ENCODE data around the gene PIK3C2B. TPM values are rescaled to one million over a fixed set of nuclear protein-coding genes. Genes with fewer than 3 reads are reported as not detected.
"Not testable (repeated sequence)": the region's sequence is repeated elsewhere in the genome, so short reads cannot be mapped to it uniquely, and the experiment has no call there.

The PIK3C2B gene
- total RNA-seq, 1 donor from 2014 or later, result 151 TPM

- H3K27me3 Mint-ChIP-seq, result no peaks in the 10 kb centered on the region
- H3K36me3 Mint-ChIP-seq (ENCODE audit: low read depth), result peaks cover 32% of the 10 kb centered on the region
- H3K4me1 Mint-ChIP-seq, result peaks cover 79% of the 10 kb centered on the region
- no peak for TF ChIP-seq CTCF (IDR thresholded peaks at IDR 0.05)
- no peak for DNase-seq
- ChIA-PET CTCF (interaction anchor here (1.0 to 19.8 kb wide), 11 partner anchors 8 to 54 kb away, joined by 3 to 1006 read pairs (median 5); partner anchors contain the start of gene MDM4), POLR2A (interaction anchor here (0.8 to 10.0 kb wide), 18 partner anchors 8 to 82 kb away, joined by 3 to 413 read pairs (median 13); partner anchors contain the start of genes MDM4 and PPP1R15B)
- intact Hi-C loops (cut with micrococcal nuclease), result no loop called here
- H3K27ac Mint-ChIP-seq, result peak overlapping the region; percentile 94
- H3K4me3 Mint-ChIP-seq, result peak overlapping the region; percentile 97
- H3K9me3 Mint-ChIP-seq, result no peaks in the 10 kb centered on the region
- ATAC-seq (ENCODE audit: low read depth), result no peak
These were observed 1.2 kb downstream of the PIK3C2B start for GRCh38 chr1:204493145-204493983.

GRCh38 chr1:204491655-204492054, 3.0 kb downstream of the PIK3C2B start:
- ChIA-PET POLR2A (interaction anchor here (1.1 to 10.0 kb wide), 6 partner anchors 14 to 81 kb away, joined by 3 to 413 read pairs (median 80); partner anchors contain the start of gene MDM4), CTCF (interaction anchor here (3.8 to 19.8 kb wide), 4 partner anchors 11 to 52 kb away, joined by 20 to 1006 read pairs (median 56); no protein-coding TSS in a partner anchor)
- ATAC-seq (ENCODE audit: low read depth) (no peak), DNase-seq (no peak)
- TF ChIP-seq CTCF (IDR thresholded peaks at IDR 0.05), result no peak
- peaks cover 81% of the 10 kb centered on the region for H3K4me1 Mint-ChIP-seq
- H3K36me3 Mint-ChIP-seq (ENCODE audit: low read depth), result peaks cover 46% of the 10 kb centered on the region
- peak overlapping the region; percentile 94 for H3K27ac Mint-ChIP-seq
- no peaks in the 10 kb centered on the region for H3K27me3 Mint-ChIP-seq
- intact Hi-C loops (cut with micrococcal nuclease), result no loop called here
- H3K4me3 Mint-ChIP-seq, result peak overlapping the region; percentile 97
- H3K9me3 Mint-ChIP-seq, result peaks cover 3% of the 10 kb centered on the region

GRCh38 chr1:204487256-204487615, 7.4 kb downstream of the PIK3C2B start:
- intact Hi-C loops (cut with micrococcal nuclease), result no loop called here
- Mint-ChIP-seq H3K27ac (peak overlapping the region; percentile 50), H3K27me3 (no peaks in the 10 kb centered on the region), H3K4me3 (no peak overlapping the region), H3K36me3 (ENCODE audit: low read depth) (peaks cover 50% of the 10 kb centered on the region), H3K4me1 (peaks cover 84% of the 10 kb centered on the region), H3K9me3 (peaks cover 3% of the 10 kb centered on the region)
- ATAC-seq (ENCODE audit: low read depth) (no peak), DNase-seq (no peak)
- no peak for TF ChIP-seq CTCF (IDR thresholded peaks at IDR 0.05)
- CTCF ChIA-PET, result interaction anchor here (0.8 kb wide), 1 partner anchor 41 kb away, joined by 3 read pairs; no protein-coding TSS in a partner anchor
- POLR2A ChIA-PET, result interaction anchor here (0.6 to 1.8 kb wide), 5 partner anchors 9 to 43 kb away, joined by 3 to 7 read pairs (median 5); no protein-coding TSS in a partner anchor

GRCh38 chr1:204486513-204487255, 7.9 kb downstream of the PIK3C2B start:
- peaks cover 84% of the 10 kb centered on the region for H3K4me1 Mint-ChIP-seq
- H3K4me3 Mint-ChIP-seq; DNase-seq; H3K9me3 Mint-ChIP-seq; intact Hi-C loops (cut with micrococcal nuclease); H3K27me3 Mint-ChIP-seq; CTCF ChIA-PET; ATAC-seq (ENCODE audit: low read depth): not testable (repeated sequence)
- peak overlapping the region; percentile 50 for H3K27ac Mint-ChIP-seq
- peaks cover 50% of the 10 kb centered on the region for H3K36me3 Mint-ChIP-seq (ENCODE audit: low read depth)
- POLR2A ChIA-PET, result interaction anchor here (1.0 to 3.0 kb wide), 6 partner anchors 8 to 43 kb away, joined by 3 to 25 read pairs (median 6); partner anchors contain the start of gene PIK3C2B

GRCh38 chr1:204483791-204484190, 10.8 kb downstream of the PIK3C2B start:
- peak overlapping the region; percentile 98 for H3K27ac Mint-ChIP-seq
- CTCF ChIA-PET, result interaction anchor here (1.1 to 1.2 kb wide), 2 partner anchors 20 to 37 kb away, joined by 3 read pairs; no protein-coding TSS in a partner anchor
- intact Hi-C loops (cut with micrococcal nuclease), result no loop called here

More at GRCh38 chr1:204483791-204484190, 10.8 kb downstream of the PIK3C2B start:
- peaks cover 42% of the 10 kb centered on the region for H3K36me3 Mint-ChIP-seq (ENCODE audit: low read depth)
- H3K4me3 Mint-ChIP-seq, result no peak overlapping the region
- peaks cover 88% of the 10 kb centered on the region for H3K4me1 Mint-ChIP-seq
- no peak for TF ChIP-seq CTCF (IDR thresholded peaks at IDR 0.05)
- ATAC-seq (ENCODE audit: low read depth) (no peak), DNase-seq (no peak)
- H3K9me3 Mint-ChIP-seq, result peaks cover 3% of the 10 kb centered on the region
- POLR2A ChIA-PET, result interaction anchor here (3.0 to 6.9 kb wide), 2 partner anchors 11 to 31 kb away, joined by 25 to 128 read pairs; partner anchors contain the start of gene PIK3C2B
- no peaks in the 10 kb centered on the region for H3K27me3 Mint-ChIP-seq

Data from activated B cell treated with CpG ODN at 0.5 μM for 24 hours (primary cell).